Mesenchymal stem cell (in vitro differentiated cells and primary cell): ENCODE measurements around the gene DERA.
A peak's percentile ranks its signal among the peaks of the same experiment; 100 is the strongest.
"Not testable (repeated sequence)": the region's sequence is repeated elsewhere in the genome, so short reads cannot be mapped to it uniquely, and the experiment has no call there.

Source experiments
- DNase-seq: peaks from one replicate; pipeline ENCODE4 v3.0.0-alpha.2; 2013
- H2AFZ ChIP-seq: one replicate; pipeline ENCODE4 v1.6.1; 2013; ENCODE audit warnings: low read depth, mild to moderate bottlenecking, control low read depth, inconsistent platforms, low read length, moderate library complexity
- H2AK5ac ChIP-seq: 2 replicates; pipeline ENCODE4 v1.6.1; 2013; ENCODE audit warnings: low read length, moderate library complexity, mild to moderate bottlenecking, inconsistent platforms; ENCODE audit not compliant: severe bottlenecking
- H2BK120ac ChIP-seq: one replicate; pipeline ENCODE4 v1.6.1; 2013; ENCODE audit warnings: low read depth, mild to moderate bottlenecking, inconsistent platforms, low read length, moderate library complexity
- H2BK12ac ChIP-seq, 2 experiments: one replicate each; pipeline ENCODE4 v1.6.1; 2013; ENCODE audit warnings: inconsistent platforms in 2 of 2, low read length in 2 of 2, mild to moderate bottlenecking in 2 of 2, moderate library complexity in 2 of 2, control low read depth in 1 of 2
- H2BK15ac ChIP-seq: one replicate; pipeline ENCODE4 v1.6.1; 2013; ENCODE audit warnings: mild to moderate bottlenecking, low read depth, inconsistent platforms; ENCODE audit not compliant: poor library complexity, severe bottlenecking
- H2BK5ac ChIP-seq: 2 replicates; pipeline ENCODE4 v1.6.1; 2013; ENCODE audit warnings: low read depth, mild to moderate bottlenecking, low read length, control low read depth, inconsistent platforms; ENCODE audit not compliant: poor library complexity, severe bottlenecking
- H3K14ac ChIP-seq, 2 experiments: one replicate each; pipeline ENCODE4 v1.6.1; 2013; ENCODE audit warnings: inconsistent platforms in 2 of 2, low read length in 2 of 2, control low read depth in 1 of 2, mild to moderate bottlenecking in 1 of 2, moderate library complexity in 1 of 2
- H3K18ac ChIP-seq, 2 experiments: one replicate each; pipeline ENCODE4 v1.6.1; 2013; ENCODE audit warnings: inconsistent platforms in 2 of 2, low read length in 2 of 2, control low read depth in 1 of 2, low read depth in 1 of 2, mild to moderate bottlenecking in 1 of 2
- H3K23ac ChIP-seq, 2 experiments: one replicate each; pipeline ENCODE4 v1.6.1; 2013; ENCODE audit warnings: inconsistent platforms in 2 of 2, low read length in 2 of 2, mild to moderate bottlenecking in 2 of 2, moderate library complexity in 2 of 2, control low read depth in 1 of 2
- H3K27ac ChIP-seq: 2 replicates; pipeline ENCODE4 v1.5.1; 2013; ENCODE audit warnings: mild to moderate bottlenecking, moderate library complexity, low read length, control low read depth, inconsistent platforms; ENCODE audit not compliant: poor library complexity, severe bottlenecking
- H3K27me3 ChIP-seq, 2 experiments: 2 replicates each; pipeline versions ENCODE4 v1.6.1 to v1.7.0; 2013; ENCODE audit warnings: low read length in 2 of 2, mild to moderate bottlenecking in 2 of 2, moderate library complexity in 2 of 2, control low read depth in 1 of 2, inconsistent platforms in 1 of 2; ENCODE audit not compliant: control insufficient read depth in 1 of 2, insufficient read depth in 1 of 2
- H3K36me3 ChIP-seq, 2 experiments: 2 replicates each; pipeline versions ENCODE4 v1.6.1 to v1.7.0; 2013; ENCODE audit warnings: low read length in 2 of 2, control low read depth in 1 of 2, inconsistent platforms in 1 of 2, low read depth in 1 of 2, mild to moderate bottlenecking in 1 of 2; ENCODE audit not compliant: insufficient read depth in 2 of 2, control insufficient read depth in 1 of 2
- H3K4ac ChIP-seq, 2 experiments: one replicate each; pipeline ENCODE4 v1.6.1; 2013; ENCODE audit warnings: inconsistent platforms in 2 of 2, low read length in 2 of 2, mild to moderate bottlenecking in 2 of 2, moderate library complexity in 2 of 2, control low read depth in 1 of 2, low read depth in 1 of 2
- H3K4me1 ChIP-seq: 2 replicates; pipeline ENCODE4 v1.6.1; 2013; ENCODE audit warnings: low read depth, low read length, control low read depth; ENCODE audit not compliant: control insufficient read depth, insufficient read depth
- H3K4me2 ChIP-seq: 2 replicates; pipeline ENCODE4 v1.6.1; 2013; ENCODE audit warnings: low read length, mild to moderate bottlenecking, inconsistent platforms; ENCODE audit not compliant: poor library complexity, severe bottlenecking
- H3K4me3 ChIP-seq, 2 experiments: 2 replicates each; pipeline versions ENCODE4 v1.5.1 to v1.7.0; 2013; ENCODE audit warnings: low read length in 2 of 2, mild to moderate bottlenecking in 2 of 2, control low read depth in 1 of 2, low read depth in 1 of 2; ENCODE audit not compliant: insufficient read depth in 1 of 2
- H3K79me1 ChIP-seq: replicated peaks from 2 replicates; pipeline ENCODE4 v1.6.1; 2013; ENCODE audit warnings: mild to moderate bottlenecking, control low read depth, low read length, inconsistent platforms; ENCODE audit not compliant: poor library complexity, severe bottlenecking
- H3K9ac ChIP-seq: 2 replicates; pipeline ENCODE4 v1.7.0; 2013; ENCODE audit warnings: mild to moderate bottlenecking, low read length, moderate library complexity
- H3K9me3 ChIP-seq: 2 replicates; pipeline ENCODE4 v1.7.0; 2013; ENCODE audit warnings: mild to moderate bottlenecking, low read length; ENCODE audit not compliant: control insufficient read depth
- H4K8ac ChIP-seq: one replicate; pipeline ENCODE4 v1.6.1; 2013; ENCODE audit warnings: inconsistent platforms, mild to moderate bottlenecking, low read length, moderate library complexity
- H4K91ac ChIP-seq: one replicate; pipeline ENCODE4 v1.6.1; 2013; ENCODE audit warnings: mild to moderate bottlenecking, low read length, inconsistent platforms
- WGBS: methylation state at CpG from one replicate; pipeline ENCODE4 v1.1.7; 2013; ENCODE audit warnings: mixed read lengths; 5-methylcytosine and 5-hydroxymethylcytosine counted together

Gene DERA

GRCh38 chr12:15863984-15864383 is 47.1 kb upstream of the DERA start:
- H3K23ac ChIP-seq: no peak overlapping the region
- H2AFZ ChIP-seq: no peak overlapping the region
- WGBS: 92% methylated on average over 5 of the region's 6 CpGs
- H3K36me3 ChIP-seq: no peaks in the 10 kb centered on the region
- DNase-seq: no peak
- no peak overlapping the region for H3K14ac ChIP-seq
- H3K9me3 ChIP-seq: no peaks in the 10 kb centered on the region
- H4K91ac ChIP-seq: no peak overlapping the region
- H2BK120ac ChIP-seq: no peak overlapping the region
- H4K8ac ChIP-seq: no peak overlapping the region
- H2AK5ac ChIP-seq: no peak overlapping the region
- no peaks in the 10 kb centered on the region for H3K4me1 ChIP-seq
- H3K27ac ChIP-seq: no peak overlapping the region
- no peak overlapping the region for H3K4me3 ChIP-seq
- no peak overlapping the region for H2BK15ac ChIP-seq
- peak overlapping the region in 1 of 2 experiments; percentile 18 for H3K18ac ChIP-seq
- no peak overlapping the region for H3K4ac ChIP-seq
- H3K27me3 ChIP-seq: no peaks in the 10 kb centered on the region
- H3K9ac ChIP-seq: no peak overlapping the region
- no peaks in the 10 kb centered on the region for H3K79me1 ChIP-seq
- no peak overlapping the region for H3K4me2 ChIP-seq
- H2BK12ac ChIP-seq: no peak overlapping the region
- H2BK5ac ChIP-seq: no peak overlapping the region

- H3K9me3 ChIP-seq: no peaks in the 10 kb centered on the region
- H3K4ac ChIP-seq: no peak overlapping the region
- H3K9ac ChIP-seq: no peak overlapping the region
- no peak overlapping the region for H2AK5ac ChIP-seq
- H3K4me3 ChIP-seq: no peak overlapping the region
- H3K27ac ChIP-seq: no peak overlapping the region
- H3K4me1 ChIP-seq: no peaks in the 10 kb centered on the region
- no peak overlapping the region for H3K23ac ChIP-seq
- H2AFZ ChIP-seq: no peak overlapping the region
- 88% methylated on average over 3 of the region's 3 CpGs for WGBS
- no peak overlapping the region for H2BK15ac ChIP-seq
- H2BK12ac ChIP-seq: no peak overlapping the region
- no peak overlapping the region for H3K14ac ChIP-seq
- no peak overlapping the region for H2BK5ac ChIP-seq
- no peak overlapping the region for H3K18ac ChIP-seq
- no peaks in the 10 kb centered on the region for H3K27me3 ChIP-seq
- H4K8ac ChIP-seq: no peak overlapping the region
- H3K4me2 ChIP-seq: no peak overlapping the region
- DNase-seq: no peak
- no peak overlapping the region for H4K91ac ChIP-seq
- H3K79me1 ChIP-seq: no peaks in the 10 kb centered on the region
- no peaks in the 10 kb centered on the region for H3K36me3 ChIP-seq
- H2BK120ac ChIP-seq: no peak overlapping the region
Observed at GRCh38 chr12:15868186-15868585, 42.9 kb upstream of the DERA start.

GRCh38 chr12:15873556-15873955 is 37.6 kb upstream of the DERA start:
- Histone ChIP-seq H2AK5ac (no peak overlapping the region), H2AFZ (no peak overlapping the region), H3K4ac (no peak overlapping the region), H4K8ac (no peak overlapping the region), H2BK15ac (no peak overlapping the region), H3K27me3 (no peaks in the 10 kb centered on the region), H3K23ac (no peak overlapping the region), H3K36me3 (no peaks in the 10 kb centered on the region), H2BK5ac (no peak overlapping the region), H3K79me1 (no peaks in the 10 kb centered on the region), H3K27ac (no peak overlapping the region), H3K9ac (no peak overlapping the region), H3K18ac (no peak overlapping the region), H2BK12ac (no peak overlapping the region), H3K4me3 (no peak overlapping the region), H3K4me2 (no peak overlapping the region), H3K4me1 (no peaks in the 10 kb centered on the region), H2BK120ac (no peak overlapping the region), H3K14ac (no peak overlapping the region), H3K9me3 (no peaks in the 10 kb centered on the region), H4K91ac (no peak overlapping the region)
- 80% methylated on average over 1 of the region's 4 CpGs for WGBS
- no peak for DNase-seq

- not testable (repeated sequence) for DNase-seq, H3K23ac ChIP-seq, H4K91ac ChIP-seq, H2AFZ ChIP-seq, H3K4me2 ChIP-seq, H3K27ac ChIP-seq, H3K36me3 ChIP-seq, H3K27me3 ChIP-seq, H2BK5ac ChIP-seq, H3K9me3 ChIP-seq, H3K79me1 ChIP-seq, H2AK5ac ChIP-seq, H4K8ac ChIP-seq, H3K9ac ChIP-seq, H3K18ac ChIP-seq, H2BK120ac ChIP-seq, H3K4ac ChIP-seq, H3K4me1 ChIP-seq, H2BK15ac ChIP-seq, H2BK12ac ChIP-seq
- peak overlapping the region in 1 of 2 experiments; percentile 36 for H3K14ac ChIP-seq
- H3K4me3 ChIP-seq: peak overlapping the region in 1 of 2 experiments; percentile 14
- WGBS: 96% methylated on average over 20 of the region's 20 CpGs
Observed at GRCh38 chr12:15874556-15875145, 36.5 kb upstream of the DERA start.
